GM12878 (cell line): ENCODE data around the gene TBCE. TPM values are rescaled to one million over a fixed set of nuclear protein-coding genes. Genes with fewer than 3 reads are reported as not detected.

ENCODE experiments used
- ATAC-seq: fragments of 200-7000 bp; cut with Tn5 transposase; 3 replicates; pipeline ENCODE4 v1.9.1; 2020; ENCODE audit warnings: mild to moderate bottlenecking, moderate library complexity
- BruUV-seq: library from RNA; stranded (reverse); fragments of 400-500 nt; replicated peaks from 2 replicates; lab custom pipeline; 2021; lab: Mats Ljungman, UMichigan
- CTCF ChIA-PET: fragments of 300-600 bp; sonication (Branson Sonifier 250); formaldehyde crosslinking; extraction: SDS; loops from one replicate; lab custom pipeline; 2021; ENCODE audit warnings: inconsistent platforms; lab: Yijun Ruan, JAX
- POLR2A ChIA-PET: fragments of 350-600 bp; formaldehyde crosslinking; extraction: SDS; loops from one replicate; lab custom pipeline; 2021; ENCODE audit warnings: inconsistent platforms; lab: Charles Lee
- RAD21 ChIA-PET: fragments of 300-600 bp; sonication (Branson Sonifier 250); formaldehyde crosslinking; loops from one replicate; lab custom pipeline; 2023; ENCODE audit warnings: antibody characterized with exemption; ENCODE audit not compliant: unreplicated experiment; lab: Charles Lee
- SMC1A ChIA-PET: fragments of 300-600 bp; sonication (Branson Sonifier 250); formaldehyde crosslinking; loops from one replicate; lab custom pipeline; 2023; ENCODE audit not compliant: unreplicated experiment, uncharacterized antibody; lab: Charles Lee
- DNase-seq: peaks from one replicate; pipeline ENCODE4 v3.0.0-alpha.2; 2011; ENCODE audit warnings: low read depth, low spot score
- FAIRE-seq: peaks from 3 replicates; lab custom pipeline; 2011; peaks lifted over from hg19 to GRCh38; lab: Jason Lieb, UNC
- H2AFZ ChIP-seq: 2 replicates; pipeline ENCODE4 v1.6.0; 2011; ENCODE audit warnings: low read depth, low read length, control low read depth; ENCODE audit not compliant: control insufficient read depth
- H3K27ac ChIP-seq: 2 replicates; pipeline ENCODE4 v1.5.1; 2011; ENCODE audit warnings: control low read depth; ENCODE audit not compliant: control insufficient read depth, insufficient read depth
- H3K27me3 ChIP-seq, 2 experiments: replicated peaks in 1 of 2; 2 replicates each; pipeline versions ENCODE4 v1.6.0 to v1.6.1; 2011; ENCODE audit warnings: low read length in 1 of 2; ENCODE audit not compliant: control insufficient read depth in 2 of 2, insufficient read depth in 2 of 2
- H3K36me3 ChIP-seq, 2 experiments: 2 replicates each; pipeline ENCODE4 v1.5.1; 2011; ENCODE audit warnings: low read length in 1 of 2; ENCODE audit not compliant: control insufficient read depth in 2 of 2, insufficient read depth in 2 of 2
- H3K4me1 ChIP-seq: 2 replicates; pipeline ENCODE4 v1.6.1; 2011; ENCODE audit warnings: mild to moderate bottlenecking, low read length, moderate library complexity, mixed read lengths; ENCODE audit not compliant: control insufficient read depth, insufficient read depth
- H3K4me2 ChIP-seq: 2 replicates; pipeline ENCODE4 v1.6.0; 2011; ENCODE audit warnings: control low read depth; ENCODE audit not compliant: control insufficient read depth, insufficient read depth
- H3K4me3 ChIP-seq: fragments of 200-600 bp; sonication (generic); 2 replicates; pipeline ENCODE4 v1.5.1; 2016
- H3K79me2 ChIP-seq: 2 replicates; pipeline ENCODE4 v1.6.0; 2011; ENCODE audit warnings: low read length; ENCODE audit not compliant: control insufficient read depth, insufficient read depth
- H3K9ac ChIP-seq: 2 replicates; pipeline ENCODE4 v1.8.0; 2011; ENCODE audit warnings: low read length, control low read depth, mixed read lengths; ENCODE audit not compliant: control insufficient read depth, insufficient read depth
- H3K9me3 ChIP-seq: replicated peaks from 3 replicates; pipeline ENCODE4 v1.5.1; 2011; ENCODE audit warnings: mild to moderate bottlenecking, low read length; ENCODE audit not compliant: control insufficient read depth, insufficient read depth
- H4K20me1 ChIP-seq: 2 replicates; pipeline ENCODE4 v1.6.0; 2011; ENCODE audit not compliant: control insufficient read depth, insufficient read depth
- CHD2 ChIP-seq: IDR thresholded peaks from 2 replicates; pipeline ENCODE4 v1.6.1; 2011; ENCODE audit warnings: low read depth, low read length, improper control_type of control experiment, borderline replicate concordance
- CREM ChIP-seq: IDR thresholded peaks from 2 replicates; pipeline ENCODE4 v1.6.1; 2014; ENCODE audit warnings: antibody characterized with exemption, low read depth
- GABPA ChIP-seq: IDR thresholded peaks from 2 replicates; pipeline ENCODE4 v1.6.1; 2014; ENCODE audit warnings: antibody characterized with exemption, low read depth, mild to moderate bottlenecking, inconsistent platforms
- KDM1A ChIP-seq: fragments of 200-600 bp; sonication (generic); IDR thresholded peaks from 2 replicates; pipeline ENCODE4 v1.6.1; 2016; ENCODE audit warnings: borderline replicate concordance
- MYB ChIP-seq: fragments of 150-350 bp; IDR thresholded peaks from 2 replicates; pipeline ENCODE4 v1.6.1; 2014; ENCODE audit warnings: mild to moderate bottlenecking, low read depth, low read length, borderline replicate concordance
- NBN ChIP-seq: fragments of 450-650 bp; IDR thresholded peaks from 2 replicates; pipeline ENCODE4 v1.6.1; 2016
- RELA ChIP-seq: fragments of 450-650 bp; IDR thresholded peaks from 2 replicates; pipeline ENCODE4 v1.8.0; 2014; ENCODE audit warnings: borderline replicate concordance; ENCODE audit not compliant: partially characterized antibody
- SMC3 ChIP-seq: IDR thresholded peaks from 2 replicates; pipeline ENCODE4 v1.6.1; 2011; ENCODE audit warnings: low read length, improper control_type of control experiment, borderline replicate concordance
- STAT3 ChIP-seq: IDR thresholded peaks from 2 replicates; pipeline ENCODE4 v1.6.1; 2011; ENCODE audit warnings: low read depth, low read length, improper control_type of control experiment
- SUZ12 ChIP-seq: fragments of 200-600 bp; sonication (generic); IDR thresholded peaks from one replicate; pipeline ENCODE4 v1.6.1; 2018; ENCODE audit warnings: antibody characterized with exemption, mild to moderate bottlenecking; ENCODE audit not compliant: unreplicated experiment
- TAF1 ChIP-seq: IDR thresholded peaks from 2 replicates; pipeline ENCODE4 v1.6.1; 2011; ENCODE audit warnings: mild to moderate bottlenecking, low read depth, low read length, borderline replicate concordance
- WGBS: methylation state at CpG from one replicate; pipeline ENCODE4 v1.1.6; 2016; ENCODE audit warnings: low lambda C conversion rate; ENCODE audit not compliant: insufficient replicate concordance, insufficient coverage; ENCODE audit errors: missing lambda C conversion rate; 5-methylcytosine and 5-hydroxymethylcytosine counted together
- in situ Hi-C: fragments of 300-500 bp; cut with MboI; formaldehyde crosslinking; loops from 9 replicates; pipeline ENCODE4 v1.14.3; 2018; ENCODE audit warnings: mixed read lengths
- intact Hi-C: fragments of 100-400 bp; cut with micrococcal nuclease; formaldehyde crosslinking; loops from one replicate; pipeline ENCODE4 v1.14.2; 2022; ENCODE audit not compliant: unreplicated experiment
- polyA plus RNA-seq, 11 experiments: library from polyadenylated mRNA; depleted of rRNA in 4 of 11; unstranded in 6 of 11; stranded (reverse) in 5 of 11; fragments of >200 nt; fragmentation: Nextera tagmentation in 4 of 11; fragmentation: Illumina TruSeq in 1 of 11; extraction: Ambion mirVana in 4 of 11; extraction: Trizol in 1 of 11; gene quantifications; 1 replicate in 1 of 11; 2 replicates in 10 of 11; pipeline versions ENCODE4 v1.2.1 to v1.2.3, GENCODE V29; 2011 to 2016; ENCODE audit warnings: inconsistent platforms in 2 of 11, missing spikeins in 2 of 11, low read depth in 1 of 11
- total RNA-seq, 4 experiments: library from RNA; depleted of rRNA in 3 of 4; stranded (reverse); fragments of >200 nt in 3 of 4; fragmentation: Illumina TruSeq in 1 of 4; extraction: Trizol in 1 of 4; gene quantifications; 2 replicates each; pipeline versions ENCODE4 v1.2.1 to v1.2.3, GENCODE V29; 2013 to 2021
- TF ChIP-seq, protein P1 (sequence below): fragments of 450-650 bp; IDR thresholded peaks from 2 replicates; pipeline ENCODE4 v1.6.1; 2017; ENCODE audit warnings: low read depth, mild to moderate bottlenecking, moderate library complexity
- TF ChIP-seq, protein P2 (sequence below): IDR thresholded peaks from 2 replicates; pipeline ENCODE4 v1.6.1; 2012; ENCODE audit warnings: mild to moderate bottlenecking, low read depth, low read length

Gene TBCE
- total and polyA plus RNA-seq, 10 of the 15 experiments (the other 5 are each of a cell fraction or from before 2014, with no cell fraction given), result 22.7 to 48.7 (median 29.2) TPM

DNA sequence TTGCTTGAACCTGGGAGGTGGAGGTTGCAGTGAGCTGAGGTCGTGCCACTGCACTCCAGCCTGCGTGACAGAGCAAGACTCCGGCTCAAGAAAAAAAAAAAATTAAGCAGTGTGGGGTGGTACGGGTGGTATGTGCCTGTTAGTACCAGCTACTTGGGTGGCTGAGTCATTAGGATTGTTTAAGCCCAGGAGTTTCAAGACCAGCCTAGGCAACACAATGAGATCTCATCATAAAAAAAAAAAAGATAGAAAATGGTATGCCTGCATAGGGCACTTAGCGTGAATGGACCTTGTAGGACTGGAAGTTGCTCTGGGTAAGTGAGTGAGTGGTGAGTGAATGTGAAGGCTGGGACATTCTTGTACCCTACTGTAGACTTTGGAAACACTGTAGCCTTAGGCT, 37.0 kb downstream of the TBCE start:
- no peak for DNase-seq
- H3K9me3 ChIP-seq, result no peaks in the 10 kb centered on the region
- H3K36me3 ChIP-seq, result peaks cover 2% of the 10 kb centered on the region in 2 experiments; a peak in 2 of 4 replicates
- intact Hi-C loops, result no loop called here
- CTCF ChIA-PET, result interaction anchor here (0.6 to 2.7 kb wide), 2 partner anchors 12 to 753 kb away, joined by 3 to 14 read pairs; no protein-coding TSS in a partner anchor
- H3K79me2 ChIP-seq, result no peaks in the 10 kb centered on the region; the same call in 1 of the 2 replicates
- no peak overlapping the region for H3K4me2 ChIP-seq
- POLR2A ChIA-PET, result no interaction called here
- TF ChIP-seq, protein P1, sequence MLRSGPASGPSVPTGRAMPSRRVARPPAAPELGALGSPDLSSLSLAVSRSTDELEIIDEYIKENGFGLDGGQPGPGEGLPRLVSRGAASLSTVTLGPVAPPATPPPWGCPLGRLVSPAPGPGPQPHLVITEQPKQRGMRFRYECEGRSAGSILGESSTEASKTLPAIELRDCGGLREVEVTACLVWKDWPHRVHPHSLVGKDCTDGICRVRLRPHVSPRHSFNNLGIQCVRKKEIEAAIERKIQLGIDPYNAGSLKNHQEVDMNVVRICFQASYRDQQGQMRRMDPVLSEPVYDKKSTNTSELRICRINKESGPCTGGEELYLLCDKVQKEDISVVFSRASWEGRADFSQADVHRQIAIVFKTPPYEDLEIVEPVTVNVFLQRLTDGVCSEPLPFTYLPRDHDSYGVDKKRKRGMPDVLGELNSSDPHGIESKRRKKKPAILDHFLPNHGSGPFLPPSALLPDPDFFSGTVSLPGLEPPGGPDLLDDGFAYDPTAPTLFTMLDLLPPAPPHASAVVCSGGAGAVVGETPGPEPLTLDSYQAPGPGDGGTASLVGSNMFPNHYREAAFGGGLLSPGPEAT, result no peak
- TF ChIP-seq, all 136 proteins: peak for 0
- SMC1A ChIA-PET, result no interaction called here
- H2AFZ ChIP-seq, result no peak overlapping the region
- RAD21 ChIA-PET, result no interaction called here
- no peak overlapping the region for H3K27ac ChIP-seq
- no peak overlapping the region for H3K9ac ChIP-seq
- WGBS, result 92% methylated on average over 5 of the region's 5 CpGs
- no TSS peak for BruUV-seq
- ATAC-seq (no peak), FAIRE-seq (no peak)
- H3K4me1 ChIP-seq, result no peaks in the 10 kb centered on the region
- H4K20me1 ChIP-seq, result no peaks in the 10 kb centered on the region
- H3K4me3 ChIP-seq, result no peak overlapping the region
- in situ Hi-C loops, result no loop called here
- H3K27me3 ChIP-seq, result no peaks in the 10 kb centered on the region

DNA sequence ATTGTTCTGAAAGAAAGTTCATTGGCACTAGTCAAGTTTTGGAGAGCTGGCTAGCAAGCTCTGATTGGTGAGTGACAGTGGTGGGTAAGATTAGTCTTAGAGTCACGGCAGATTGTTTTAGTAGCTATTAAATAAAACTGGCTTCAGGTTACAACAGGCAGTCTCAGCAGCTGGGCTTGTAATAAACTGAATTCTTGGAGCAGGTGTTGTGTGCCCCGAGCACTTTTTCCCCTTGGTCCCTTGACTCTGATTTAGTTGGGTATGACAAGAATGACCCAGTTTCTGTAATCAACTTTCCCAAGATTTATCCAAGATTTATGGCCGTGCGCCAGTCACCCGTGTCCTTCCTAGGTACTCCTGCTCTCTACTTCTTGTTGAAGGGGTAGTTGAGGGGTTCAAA, 40.2 kb downstream of the TBCE start:
- intact Hi-C loops (no loop called here), in situ Hi-C loops (no loop called here)
- ChIA-PET SMC1A (interaction anchor here (1.4 to 1.5 kb wide), 2 partner anchors 8 to 9 kb away, joined by 5 to 7 read pairs; no protein-coding TSS in a partner anchor), POLR2A (no interaction called here), RAD21 (no interaction called here), CTCF (interaction anchor here (1.1 kb wide), 1 partner anchor 9 kb away, joined by 6 read pairs; no protein-coding TSS in a partner anchor)
- ATAC-seq (no peak), DNase-seq (no peak), FAIRE-seq (no peak)
- Histone ChIP-seq H3K9me3 (no peaks in the 10 kb centered on the region), H3K4me2 (no peak overlapping the region), H3K4me1 (no peaks in the 10 kb centered on the region), H3K27me3 (no peaks in the 10 kb centered on the region), H3K36me3 (peaks cover 0 to 2% of the 10 kb centered on the region in 2 experiments; a peak in 1 of 4 replicates), H4K20me1 (no peaks in the 10 kb centered on the region), H2AFZ (no peak overlapping the region), H3K27ac (no peak overlapping the region), H3K4me3 (no peak overlapping the region), H3K9ac (no peak overlapping the region), H3K79me2 (no peaks in the 10 kb centered on the region)
- no TSS peak for BruUV-seq
- 99% methylated on average over 5 of the region's 5 CpGs for WGBS
- TF ChIP-seq CHD2, result no peak
- TF ChIP-seq SUZ12, result no peak
- TF ChIP-seq, protein P2, sequence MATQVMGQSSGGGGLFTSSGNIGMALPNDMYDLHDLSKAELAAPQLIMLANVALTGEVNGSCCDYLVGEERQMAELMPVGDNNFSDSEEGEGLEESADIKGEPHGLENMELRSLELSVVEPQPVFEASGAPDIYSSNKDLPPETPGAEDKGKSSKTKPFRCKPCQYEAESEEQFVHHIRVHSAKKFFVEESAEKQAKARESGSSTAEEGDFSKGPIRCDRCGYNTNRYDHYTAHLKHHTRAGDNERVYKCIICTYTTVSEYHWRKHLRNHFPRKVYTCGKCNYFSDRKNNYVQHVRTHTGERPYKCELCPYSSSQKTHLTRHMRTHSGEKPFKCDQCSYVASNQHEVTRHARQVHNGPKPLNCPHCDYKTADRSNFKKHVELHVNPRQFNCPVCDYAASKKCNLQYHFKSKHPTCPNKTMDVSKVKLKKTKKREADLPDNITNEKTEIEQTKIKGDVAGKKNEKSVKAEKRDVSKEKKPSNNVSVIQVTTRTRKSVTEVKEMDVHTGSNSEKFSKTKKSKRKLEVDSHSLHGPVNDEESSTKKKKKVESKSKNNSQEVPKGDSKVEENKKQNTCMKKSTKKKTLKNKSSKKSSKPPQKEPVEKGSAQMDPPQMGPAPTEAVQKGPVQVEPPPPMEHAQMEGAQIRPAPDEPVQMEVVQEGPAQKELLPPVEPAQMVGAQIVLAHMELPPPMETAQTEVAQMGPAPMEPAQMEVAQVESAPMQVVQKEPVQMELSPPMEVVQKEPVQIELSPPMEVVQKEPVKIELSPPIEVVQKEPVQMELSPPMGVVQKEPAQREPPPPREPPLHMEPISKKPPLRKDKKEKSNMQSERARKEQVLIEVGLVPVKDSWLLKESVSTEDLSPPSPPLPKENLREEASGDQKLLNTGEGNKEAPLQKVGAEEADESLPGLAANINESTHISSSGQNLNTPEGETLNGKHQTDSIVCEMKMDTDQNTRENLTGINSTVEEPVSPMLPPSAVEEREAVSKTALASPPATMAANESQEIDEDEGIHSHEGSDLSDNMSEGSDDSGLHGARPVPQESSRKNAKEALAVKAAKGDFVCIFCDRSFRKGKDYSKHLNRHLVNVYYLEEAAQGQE, result no peak
- no peak for TF ChIP-seq GABPA
- no peak for TF ChIP-seq KDM1A
- TF ChIP-seq SMC3, result no peak
- no peak for TF ChIP-seq MYB
- no peak for TF ChIP-seq RELA
- no peak for TF ChIP-seq CREM
- TF ChIP-seq STAT3, result no peak
- TF ChIP-seq NBN, result no peak
- no peak for TF ChIP-seq TAF1
